ENCODE data around the gene SECTM1. TPM values are rescaled to one million over a fixed set of nuclear protein-coding genes. Genes with fewer than 3 reads are reported as not detected.

SECTM1 gene
- total RNA-seq, 6 experiments from 2014 or later: 3.9 to 7.4 (median 5.8) TPM

GRCh38 chr17:82303944-82304808 lies 29.4 kb downstream of the SECTM1 start:
- H3K36me3 ChIP-seq: no peaks in the 10 kb centered on the region
- DNase-seq (peak in 1 of 3 donors; percentile 22), ATAC-seq (no peak)
- H3K4me1 ChIP-seq: peaks cover 0 to 9% (median 0%) of the 10 kb centered on the region in 4 donors
- no peak for TF ChIP-seq POLR2A (IDR thresholded peaks at IDR 0.05)
- TF ChIP-seq, protein P1, sequence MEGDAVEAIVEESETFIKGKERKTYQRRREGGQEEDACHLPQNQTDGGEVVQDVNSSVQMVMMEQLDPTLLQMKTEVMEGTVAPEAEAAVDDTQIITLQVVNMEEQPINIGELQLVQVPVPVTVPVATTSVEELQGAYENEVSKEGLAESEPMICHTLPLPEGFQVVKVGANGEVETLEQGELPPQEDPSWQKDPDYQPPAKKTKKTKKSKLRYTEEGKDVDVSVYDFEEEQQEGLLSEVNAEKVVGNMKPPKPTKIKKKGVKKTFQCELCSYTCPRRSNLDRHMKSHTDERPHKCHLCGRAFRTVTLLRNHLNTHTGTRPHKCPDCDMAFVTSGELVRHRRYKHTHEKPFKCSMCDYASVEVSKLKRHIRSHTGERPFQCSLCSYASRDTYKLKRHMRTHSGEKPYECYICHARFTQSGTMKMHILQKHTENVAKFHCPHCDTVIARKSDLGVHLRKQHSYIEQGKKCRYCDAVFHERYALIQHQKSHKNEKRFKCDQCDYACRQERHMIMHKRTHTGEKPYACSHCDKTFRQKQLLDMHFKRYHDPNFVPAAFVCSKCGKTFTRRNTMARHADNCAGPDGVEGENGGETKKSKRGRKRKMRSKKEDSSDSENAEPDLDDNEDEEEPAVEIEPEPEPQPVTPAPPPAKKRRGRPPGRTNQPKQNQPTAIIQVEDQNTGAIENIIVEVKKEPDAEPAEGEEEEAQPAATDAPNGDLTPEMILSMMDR (IDR thresholded peaks at IDR 0.05): no peak
- intact Hi-C loops (cut with DNase I): no loop called here
- H3K4me3 ChIP-seq: no peak overlapping the region
- no peak overlapping the region for H3K27ac ChIP-seq
- H3K9me3 ChIP-seq: no peaks in the 10 kb centered on the region
- no peaks in the 10 kb centered on the region for H3K27me3 ChIP-seq
- WGBS (ENCODE audit: insufficient coverage, low coverage, low lambda C conversion rate, missing lambda C conversion rate): 70% methylated on average over 5 of the region's 26 CpGs

GRCh38 chr17:82302991-82303943 lies 30.3 kb downstream of the SECTM1 start:
- WGBS (ENCODE audit: insufficient coverage, low coverage, low lambda C conversion rate, missing lambda C conversion rate): 60% methylated on average over 2 of the region's 35 CpGs
- ATAC-seq (peak; percentile 28 to 52 (median 35)), DNase-seq (peak in 1 of 3 donors; percentile 29)
- intact Hi-C loops (cut with DNase I): no loop called here
- TF ChIP-seq, protein P1 (IDR thresholded peaks at IDR 0.05): no peak
- TF ChIP-seq POLR2A (IDR thresholded peaks at IDR 0.05): no peak
- Histone ChIP-seq H3K36me3 (no peaks in the 10 kb centered on the region), H3K27me3 (no peaks in the 10 kb centered on the region), H3K9me3 (no peaks in the 10 kb centered on the region), H3K4me3 (no peak overlapping the region), H3K4me1 (peaks cover 0 to 12% (median 2%) of the 10 kb centered on the region in 4 donors), H3K27ac (no peak overlapping the region)

DNA sequence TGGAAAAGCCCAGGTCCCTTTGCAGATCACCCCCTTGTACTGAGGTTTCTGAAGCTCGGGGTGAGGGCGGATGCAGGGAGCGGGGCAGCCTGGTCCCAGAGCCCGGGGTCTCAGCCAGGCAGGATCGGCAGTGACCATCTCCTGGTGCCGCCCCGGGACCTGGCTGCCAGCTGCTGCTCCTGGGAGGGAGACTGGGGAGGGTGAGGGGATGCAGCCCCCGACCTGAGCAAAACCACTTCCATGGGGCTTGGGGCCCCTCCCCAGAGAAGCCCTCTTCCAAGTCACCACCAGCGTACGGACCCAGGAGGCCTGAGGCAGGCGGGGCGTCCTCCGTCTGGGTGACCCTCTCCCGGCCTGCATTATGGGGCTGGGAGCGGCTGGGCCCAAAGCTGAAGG lies 31.0 kb downstream of the SECTM1 start:
- Histone ChIP-seq H3K4me1 (peaks cover 0 to 19% (median 6%) of the 10 kb centered on the region in 4 donors), H3K36me3 (no peaks in the 10 kb centered on the region), H3K9me3 (no peaks in the 10 kb centered on the region), H3K27ac (no peak overlapping the region), H3K27me3 (no peaks in the 10 kb centered on the region), H3K4me3 (no peak overlapping the region)
- WGBS (ENCODE audit: insufficient coverage, low coverage, low lambda C conversion rate, missing lambda C conversion rate): no CpG with 5 or more reads among the region's 15 CpGs
- TF ChIP-seq, protein P1 (IDR thresholded peaks at IDR 0.05): no peak
- no peak for TF ChIP-seq POLR2A (IDR thresholded peaks at IDR 0.05)
- no peak for ATAC-seq
- intact Hi-C loops (cut with DNase I): no loop called here
- no peak for DNase-seq

DNA sequence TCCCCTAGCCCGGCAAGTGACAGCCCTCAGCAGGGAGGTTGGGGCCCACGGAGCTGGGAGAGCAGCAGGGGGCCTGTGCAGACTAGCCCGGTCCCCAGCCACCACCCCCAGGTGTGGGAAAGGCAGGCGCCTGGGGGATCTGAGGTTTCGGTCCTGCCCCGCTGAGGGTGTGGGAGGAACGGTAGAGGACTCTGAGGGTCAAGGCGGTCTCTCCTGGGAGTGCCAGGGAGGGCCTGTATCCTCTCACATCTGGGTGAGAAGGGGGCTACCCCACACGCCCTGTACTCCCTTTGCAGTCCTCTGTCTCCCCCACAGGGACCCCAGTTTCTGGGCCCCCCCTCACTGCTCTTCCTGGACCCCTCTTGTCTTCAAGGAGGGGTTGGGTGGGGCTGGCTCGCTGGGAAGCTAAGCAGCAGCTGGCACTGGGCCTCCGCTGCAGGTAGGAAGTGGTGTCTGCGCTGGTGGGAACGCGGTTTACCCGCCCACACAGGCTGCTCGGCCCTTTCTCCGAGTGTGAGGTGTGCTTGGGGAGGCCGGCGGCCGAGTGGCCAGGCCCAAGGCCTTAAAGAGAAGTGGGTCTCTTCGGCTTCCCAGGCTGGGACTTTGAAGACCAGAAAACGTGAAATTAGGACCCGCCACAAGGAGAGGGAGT lies 31.5 kb downstream of the SECTM1 start:
- no peaks in the 10 kb centered on the region for H3K9me3 ChIP-seq
- DNase-seq (peak in 1 of 3 donors; percentile 34), ATAC-seq (no peak)
- intact Hi-C loops (cut with DNase I): no loop called here
- no peaks in the 10 kb centered on the region for H3K27me3 ChIP-seq
- no peak overlapping the region for H3K27ac ChIP-seq
- H3K4me1 ChIP-seq: peaks cover 0 to 21% (median 7%) of the 10 kb centered on the region in 4 donors
- TF ChIP-seq, protein P1 (IDR thresholded peaks at IDR 0.05): no peak
- TF ChIP-seq POLR2A (IDR thresholded peaks at IDR 0.05): no peak
- no peaks in the 10 kb centered on the region for H3K36me3 ChIP-seq
- no peak overlapping the region for H3K4me3 ChIP-seq
- WGBS (ENCODE audit: insufficient coverage, low coverage, low lambda C conversion rate, missing lambda C conversion rate): 59% methylated on average over 9 of the region's 23 CpGs

Data from right lobe of liver (tissue), 6 donors.